GM06990 (cell line): ENCODE data around the gene CCDC159.
"Not testable (repeated sequence)": the region's sequence is repeated elsewhere in the genome, so short reads cannot be mapped to it uniquely, and the experiment has no call there.

Experiments used
- DNase-seq: peaks from one replicate; pipeline ENCODE4 v3.0.0-alpha.2; 2011; ENCODE audit not compliant: insufficient read length; ENCODE audit errors: extremely low read depth
- H3K27me3 ChIP-seq: replicated peaks from 2 replicates; pipeline ENCODE4 v1.6.0; 2011; ENCODE audit warnings: low read length; ENCODE audit not compliant: control insufficient read depth, insufficient read depth
- H3K36me3 ChIP-seq: 2 replicates; pipeline ENCODE4 v1.5.1; 2011; ENCODE audit warnings: low read length; ENCODE audit not compliant: control insufficient read depth, insufficient read depth
- H3K4me3 ChIP-seq: replicated peaks from 2 replicates; pipeline ENCODE4 v1.5.1; 2011; ENCODE audit warnings: low read depth, mild to moderate bottlenecking, control low read depth, low read length
- CTCF ChIP-seq: IDR thresholded peaks from 2 replicates; pipeline ENCODE4 v1.5.1; 2011; ENCODE audit warnings: low read length, control low read depth, mild to moderate bottlenecking, inconsistent platforms; ENCODE audit not compliant: insufficient read depth, poor library complexity, severe bottlenecking

Gene CCDC159

GRCh38 chr19:11345122-11345803 is 1.1 kb upstream of the CCDC159 start:
- DNase-seq: no peak
- Histone ChIP-seq H3K36me3 (peaks cover 3% of the 10 kb centered on the region), H3K4me3 (peak overlapping the region; percentile 88), H3K27me3 (no peaks in the 10 kb centered on the region)
- TF ChIP-seq CTCF: no peak

- no peak overlapping the region for H3K4me3 ChIP-seq
- no peak for TF ChIP-seq CTCF
- DNase-seq: no peak
- peaks cover 1% of the 10 kb centered on the region; the same call in 1 of the 2 replicates for H3K36me3 ChIP-seq
- no peaks in the 10 kb centered on the region for H3K27me3 ChIP-seq
These were observed 1.3 kb downstream of the CCDC159 start for GRCh38 chr19:11347546-11348039.

- no peaks in the 10 kb centered on the region for H3K36me3 ChIP-seq
- no peak for TF ChIP-seq CTCF
- no peak overlapping the region for H3K4me3 ChIP-seq
- H3K27me3 ChIP-seq: no peaks in the 10 kb centered on the region
- no peak for DNase-seq
These were observed 2.9 kb downstream of the CCDC159 start for GRCh38 chr19:11349171-11349570.

- not testable (repeated sequence) for H3K36me3 ChIP-seq, H3K4me3 ChIP-seq, H3K27me3 ChIP-seq, DNase-seq
These were observed 7.8 kb downstream of the CCDC159 start for GRCh38 chr19:11354102-11354501.

GRCh38 chr19:11355160-11356073 is 9.1 kb downstream of the CCDC159 start, which contains the start of gene PLPPR2:
Gene PLPPR2 (plus strand): TSS chr19:11355432. CDS start chr19:11357674, 2,242 bp downstream.
- Histone ChIP-seq H3K27me3 (no peaks in the 10 kb centered on the region; the same call in 1 of the 2 replicates), H3K4me3 (peak within 1 kb of the TSS; percentile 42), H3K36me3 (no peaks in the 10 kb centered on the region)
- peak; percentile 84 for DNase-seq
- TF ChIP-seq CTCF: no peak

- H3K27me3 ChIP-seq: no peaks in the 10 kb centered on the region; the same call in 1 of the 2 replicates
- no peak for TF ChIP-seq CTCF
- DNase-seq: no peak
- H3K4me3 ChIP-seq: no peak overlapping the region
- no peaks in the 10 kb centered on the region for H3K36me3 ChIP-seq
These were observed 9.7 kb downstream of the CCDC159 start for GRCh38 chr19:11356074-11356397.
